DOHH2 (cell line): ENCODE data around the gene ZNF385D.

Experiments used
- CTCF ChIP-seq: fragments of 200-600 bp; sonication (generic); IDR thresholded peaks from one replicate; pipeline ENCODE4 v1.5.1; 2014; ENCODE audit warnings: antibody characterized with exemption, mild to moderate bottlenecking, low read depth, low read length; ENCODE audit not compliant: poor library complexity, severe bottlenecking
- EZH2phosphoT487 ChIP-seq: fragments of 200-600 bp; sonication (generic); IDR thresholded peaks from 2 replicates; pipeline ENCODE4 v1.6.1; 2017; ENCODE audit warnings: borderline replicate concordance, mild to moderate bottlenecking, antibody characterized with exemption, low read length, moderate library complexity, mixed read lengths

- TF ChIP-seq CTCF (no peak), EZH2phosphoT487 (no peak)
Measured at GRCh38 chr3:21526461-21526860, 224.5 kb downstream of the ZNF385D start.
